Measurements from ENCODE around the gene TLR2.
"Not testable (repeated sequence)": the region's sequence is repeated elsewhere in the genome, so short reads cannot be mapped to it uniquely, and the experiment has no call there.

The TLR2 gene

GRCh38 chr4:153655002-153655541, 29.0 kb upstream of the TLR2 start:
- H3K4me3 ChIP-seq: no peak overlapping the region
- no peaks in the 10 kb centered on the region for H3K36me3 ChIP-seq
- H3K9me3 ChIP-seq: peaks cover 9% of the 10 kb centered on the region; the same call in 1 of the 2 replicates
- H4K20me1 ChIP-seq: no peaks in the 10 kb centered on the region
- no peak for TF ChIP-seq Cebpa-rat (IDR thresholded peaks at IDR 0.05)
- no peaks in the 10 kb centered on the region for H3K27me3 ChIP-seq
- no peak overlapping the region for H3K27ac ChIP-seq
- H3K4me1 ChIP-seq: peaks cover 44% of the 10 kb centered on the region
- H3K4me2 ChIP-seq: no peak overlapping the region; the same call in 1 of the 2 replicates
- no peak overlapping the region for H3K9ac ChIP-seq

GRCh38 chr4:153655928-153656327, 28.2 kb upstream of the TLR2 start:
- H3K9me3 ChIP-seq: peaks cover 9% of the 10 kb centered on the region; the same call in 1 of the 2 replicates
- peaks cover 42% of the 10 kb centered on the region for H3K4me1 ChIP-seq
- no peak overlapping the region for H3K27ac ChIP-seq
- no peak overlapping the region for H3K9ac ChIP-seq
- peak; percentile 43; the same call in 1 of the 2 replicates for TF ChIP-seq Cebpa-rat (IDR thresholded peaks at IDR 0.05)
- H4K20me1 ChIP-seq: no peaks in the 10 kb centered on the region
- H3K4me2 ChIP-seq: no peak overlapping the region; the same call in 1 of the 2 replicates
- no peaks in the 10 kb centered on the region for H3K36me3 ChIP-seq
- no peaks in the 10 kb centered on the region for H3K27me3 ChIP-seq
- no peak overlapping the region for H3K4me3 ChIP-seq

GRCh38 chr4:153661215-153661822, 22.8 kb upstream of the TLR2 start:
- peak; percentile 23; the same call in 1 of the 2 replicates for TF ChIP-seq Cebpa-rat (IDR thresholded peaks at IDR 0.05)
- Histone ChIP-seq H3K27me3 (no peaks in the 10 kb centered on the region), H3K9me3 (peaks cover 41% of the 10 kb centered on the region), H3K36me3 (no peaks in the 10 kb centered on the region), H3K4me2 (peak overlapping the region; percentile 38), H3K4me3 (no peak overlapping the region), H3K4me1 (peaks cover 23% of the 10 kb centered on the region), H3K27ac (no peak overlapping the region), H4K20me1 (no peaks in the 10 kb centered on the region), H3K9ac (no peak overlapping the region)

GRCh38 chr4:153661908-153662307, 22.2 kb upstream of the TLR2 start:
- no peak overlapping the region for H3K9ac ChIP-seq
- H3K4me1 ChIP-seq: peaks cover 21% of the 10 kb centered on the region
- no peak overlapping the region for H3K27ac ChIP-seq
- peaks cover 41% of the 10 kb centered on the region for H3K9me3 ChIP-seq
- no peak for TF ChIP-seq Cebpa-rat (IDR thresholded peaks at IDR 0.05)
- no peaks in the 10 kb centered on the region for H3K36me3 ChIP-seq
- no peak overlapping the region for H3K4me3 ChIP-seq
- no peaks in the 10 kb centered on the region for H3K27me3 ChIP-seq
- 0 out of 2 replicates have a peak overlapping the region, but pooled peaks have one; percentile 38 for H3K4me2 ChIP-seq
- H4K20me1 ChIP-seq: no peaks in the 10 kb centered on the region

- no peak overlapping the region for H3K27ac ChIP-seq
- TF ChIP-seq Cebpa-rat (IDR thresholded peaks at IDR 0.05): no peak
- H3K9me3 ChIP-seq: peaks cover 46% of the 10 kb centered on the region
- H3K4me3 ChIP-seq: no peak overlapping the region
- no peaks in the 10 kb centered on the region for H3K36me3 ChIP-seq
- H4K20me1 ChIP-seq: no peaks in the 10 kb centered on the region
- H3K4me2 ChIP-seq: no peak overlapping the region
- H3K9ac ChIP-seq: no peak overlapping the region
- H3K4me1 ChIP-seq: peaks cover 21% of the 10 kb centered on the region
- no peaks in the 10 kb centered on the region for H3K27me3 ChIP-seq
Observed at GRCh38 chr4:153663667-153664066, 20.4 kb upstream of the TLR2 start.

- peaks cover 40% of the 10 kb centered on the region for H3K9me3 ChIP-seq
- not testable (repeated sequence) for H3K9ac ChIP-seq, H3K36me3 ChIP-seq, H3K4me1 ChIP-seq, H3K27me3 ChIP-seq, H3K27ac ChIP-seq, H4K20me1 ChIP-seq, H3K4me2 ChIP-seq, H3K4me3 ChIP-seq
Observed at GRCh38 chr4:153666505-153666904, 17.6 kb upstream of the TLR2 start.

GRCh38 chr4:153668647-153669046, 15.4 kb upstream of the TLR2 start:
- TF ChIP-seq Cebpa-rat (IDR thresholded peaks at IDR 0.05): no peak
- Histone ChIP-seq H3K27me3 (no peaks in the 10 kb centered on the region), H3K4me1 (no peaks in the 10 kb centered on the region), H4K20me1 (no peaks in the 10 kb centered on the region), H3K4me2 (no peak overlapping the region), H3K4me3 (no peak overlapping the region), H3K9ac (no peak overlapping the region), H3K36me3 (no peaks in the 10 kb centered on the region), H3K27ac (no peak overlapping the region), H3K9me3 (peaks cover 29% of the 10 kb centered on the region)

GRCh38 chr4:153669838-153670237, 14.2 kb upstream of the TLR2 start:
- Histone ChIP-seq H3K4me2 (no peak overlapping the region), H3K27me3 (no peaks in the 10 kb centered on the region), H4K20me1 (no peaks in the 10 kb centered on the region), H3K36me3 (no peaks in the 10 kb centered on the region), H3K4me1 (no peaks in the 10 kb centered on the region), H3K27ac (no peak overlapping the region), H3K9ac (no peak overlapping the region), H3K9me3 (peaks cover 27% of the 10 kb centered on the region), H3K4me3 (no peak overlapping the region)
- no peak for TF ChIP-seq Cebpa-rat (IDR thresholded peaks at IDR 0.05)

- Histone ChIP-seq H3K27me3 (no peaks in the 10 kb centered on the region), H3K27ac (no peak overlapping the region), H3K4me3 (no peak overlapping the region), H3K36me3 (no peaks in the 10 kb centered on the region), H3K4me2 (no peak overlapping the region), H3K9me3 (peaks cover 29% of the 10 kb centered on the region), H3K4me1 (no peaks in the 10 kb centered on the region), H4K20me1 (no peaks in the 10 kb centered on the region), H3K9ac (no peak overlapping the region)
- TF ChIP-seq Cebpa-rat (IDR thresholded peaks at IDR 0.05): no peak
Observed at GRCh38 chr4:153676486-153676885, 7.6 kb upstream of the TLR2 start.

- no peak overlapping the region for H3K27ac ChIP-seq
- no peaks in the 10 kb centered on the region for H3K4me1 ChIP-seq
- peaks cover 29% of the 10 kb centered on the region for H3K9me3 ChIP-seq
- no peaks in the 10 kb centered on the region for H4K20me1 ChIP-seq
- no peak overlapping the region for H3K4me2 ChIP-seq
- H3K27me3 ChIP-seq: no peaks in the 10 kb centered on the region
- no peak for TF ChIP-seq Cebpa-rat (IDR thresholded peaks at IDR 0.05)
- no peak overlapping the region for H3K9ac ChIP-seq
- H3K4me3 ChIP-seq: no peak overlapping the region
- no peaks in the 10 kb centered on the region for H3K36me3 ChIP-seq
Observed at GRCh38 chr4:153676984-153677383, 7.1 kb upstream of the TLR2 start.

All from BLaER1 (cell line).